ENCODE results near the gene CCDC192.

Gene CCDC192

DNA sequence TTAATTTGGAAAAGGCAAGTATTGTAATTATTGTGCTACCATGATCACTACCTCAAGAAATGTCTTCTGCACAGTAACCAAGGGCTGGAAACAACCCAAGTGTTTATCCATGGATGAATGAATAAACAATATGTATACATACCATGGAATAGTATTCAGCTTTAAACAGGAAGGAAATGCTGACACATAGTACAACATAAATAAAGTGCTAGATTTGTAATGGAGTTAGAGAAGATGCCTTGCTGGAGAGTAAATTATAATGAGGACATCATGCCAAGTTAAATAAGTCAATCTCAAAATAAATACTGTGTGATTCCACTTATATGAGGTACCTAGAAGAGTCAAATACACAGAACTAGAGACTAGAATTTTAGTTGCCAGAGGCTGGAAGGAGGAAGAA is 160.0 kb downstream of the CCDC192 start:
- H3K4me3 ChIP-seq (ENCODE audit: low read length): no peak overlapping the region
- DNase-seq (ENCODE audit: low read depth, low spot score): no peak

DNA sequence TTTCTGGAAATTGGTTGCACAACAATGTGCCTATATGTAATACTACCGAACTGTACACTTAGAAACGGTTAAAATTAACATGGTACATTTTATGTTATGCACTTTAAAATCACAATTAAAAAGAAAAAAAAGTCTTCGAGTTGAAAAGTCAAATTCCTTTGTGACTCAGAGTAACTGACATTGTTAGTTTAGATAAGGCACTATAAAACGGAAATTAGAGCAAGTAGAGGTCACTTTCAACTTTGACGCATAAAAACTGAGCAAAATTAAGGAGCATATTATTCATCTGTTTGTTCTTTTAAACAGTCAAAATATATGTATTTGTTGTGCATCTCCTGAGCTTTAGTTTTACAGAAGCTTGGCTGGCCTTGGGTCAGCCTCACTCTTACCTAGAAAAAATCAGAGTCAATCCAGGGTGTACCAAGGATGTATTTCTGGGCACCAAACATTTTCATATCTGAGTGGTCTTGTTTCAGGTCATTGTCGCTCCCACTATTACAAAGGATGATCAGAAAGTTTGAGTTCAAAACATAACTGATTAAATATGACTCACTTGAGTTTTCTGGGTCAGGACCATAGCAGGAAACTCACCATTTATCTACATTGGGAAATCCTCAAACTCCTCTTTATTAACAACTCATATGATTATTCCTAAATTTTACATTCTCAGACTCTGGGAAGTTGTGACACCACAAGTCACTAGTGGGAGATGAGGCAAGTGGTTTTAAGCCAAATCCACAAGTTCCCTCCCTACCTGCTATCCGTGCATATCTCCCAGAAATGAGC is 160.6 kb downstream of the CCDC192 start:
- DNase-seq (ENCODE audit: low read depth, low spot score): no peak
- no peak overlapping the region for H3K4me3 ChIP-seq (ENCODE audit: low read length)

DNA sequence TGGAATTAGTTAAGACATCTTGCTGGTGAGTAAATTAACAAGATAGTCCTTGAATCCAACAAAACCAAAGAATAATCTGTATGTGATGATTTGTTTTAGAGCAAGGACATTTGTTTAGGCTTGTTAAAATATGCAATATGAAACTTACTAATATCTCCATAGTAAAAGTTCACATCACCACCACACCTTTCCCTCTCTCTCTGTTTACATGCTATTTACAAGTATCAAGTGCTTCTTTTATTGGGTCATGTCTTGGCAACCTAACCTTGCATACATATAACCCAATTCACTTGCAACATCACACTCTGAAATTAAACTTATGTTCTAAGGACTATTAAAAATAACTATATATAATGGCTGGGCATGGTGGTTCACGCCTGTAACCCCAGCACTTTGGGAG is 161.3 kb downstream of the CCDC192 start:
- no peak overlapping the region for H3K4me3 ChIP-seq (ENCODE audit: low read length)
- no peak for DNase-seq (ENCODE audit: low read depth, low spot score)

DNA sequence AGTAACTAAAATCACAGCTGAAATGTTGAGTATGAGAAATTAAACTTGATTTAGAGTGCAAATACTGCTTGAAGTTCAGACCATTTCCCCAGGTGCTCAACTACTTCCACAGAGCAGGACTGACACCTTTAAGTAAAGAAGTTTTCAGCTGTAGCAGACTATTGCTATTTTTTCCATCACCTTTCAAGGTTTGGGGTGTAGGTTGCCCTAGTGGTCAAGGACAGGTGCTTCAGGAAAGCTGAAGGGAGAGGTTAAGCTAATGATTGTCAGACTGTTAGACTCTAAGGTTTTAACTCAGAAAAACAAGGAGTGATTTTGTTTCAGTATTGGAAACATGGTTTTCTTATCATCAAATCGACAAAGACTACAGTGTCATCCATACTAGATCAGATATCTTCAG is 162.1 kb downstream of the CCDC192 start:
- DNase-seq (ENCODE audit: low read depth, low spot score): no peak
- H3K4me3 ChIP-seq (ENCODE audit: low read length): no peak overlapping the region

DNA sequence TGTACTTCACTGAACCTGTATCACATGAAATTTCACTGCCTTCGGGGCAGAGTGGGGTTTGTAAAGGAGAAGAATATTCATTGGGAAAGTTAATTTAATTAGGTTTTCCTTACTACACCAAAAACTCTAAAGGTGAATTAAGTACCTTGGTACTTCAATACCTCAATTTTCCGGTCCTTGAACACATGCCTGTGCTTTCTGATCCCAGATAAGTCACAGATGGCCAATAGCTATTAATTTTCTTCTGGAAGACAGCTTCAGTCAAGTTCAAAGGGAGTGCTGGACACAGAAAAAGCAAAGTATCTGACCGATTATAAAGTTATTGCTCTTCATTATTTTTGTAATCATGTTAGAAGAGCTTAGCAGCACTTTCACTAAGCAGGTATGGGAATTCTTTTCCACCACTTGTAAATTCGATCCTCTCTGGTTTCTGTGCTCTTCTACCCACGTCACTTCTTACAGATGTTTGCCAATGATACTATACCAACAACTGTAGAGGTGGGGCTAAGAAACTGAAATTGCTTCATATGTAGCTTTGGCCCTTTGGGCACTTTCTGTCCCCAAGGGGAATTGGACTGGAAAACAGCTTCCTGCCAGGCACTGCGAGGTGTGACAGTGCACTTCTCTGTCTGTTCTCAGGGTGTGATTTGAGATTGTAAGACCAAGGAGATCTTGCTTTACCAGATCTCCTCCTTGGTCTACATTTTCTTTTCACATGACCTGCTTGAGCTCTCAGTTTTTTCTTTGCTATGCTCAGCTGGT is 164.0 kb downstream of the CCDC192 start:
- H3K4me3 ChIP-seq (ENCODE audit: low read length): no peak overlapping the region
- no peak for DNase-seq (ENCODE audit: low read depth, low spot score)

DNA sequence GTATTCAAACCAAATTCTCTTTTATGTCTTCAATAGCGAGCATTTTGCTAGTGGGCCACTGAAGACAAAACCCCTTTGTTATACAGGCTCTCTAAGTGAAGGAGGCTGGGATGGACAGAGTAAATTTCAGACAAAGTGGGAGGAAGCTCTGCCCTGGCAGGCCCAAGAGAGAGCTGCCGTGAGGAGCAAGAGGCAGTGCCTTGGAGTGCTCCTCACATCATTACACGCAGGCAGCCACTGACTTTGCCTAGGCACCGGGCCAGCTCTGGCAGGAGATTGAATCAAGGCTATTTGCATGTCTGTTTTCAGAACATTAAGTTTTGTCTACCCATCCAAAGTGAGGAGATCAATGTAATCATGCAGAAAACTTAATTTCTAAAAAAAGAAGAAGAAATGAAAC is 167.7 kb downstream of the CCDC192 start:
- no peak for DNase-seq (ENCODE audit: low read depth, low spot score)
- H3K4me3 ChIP-seq (ENCODE audit: low read length): no peak overlapping the region

DNA sequence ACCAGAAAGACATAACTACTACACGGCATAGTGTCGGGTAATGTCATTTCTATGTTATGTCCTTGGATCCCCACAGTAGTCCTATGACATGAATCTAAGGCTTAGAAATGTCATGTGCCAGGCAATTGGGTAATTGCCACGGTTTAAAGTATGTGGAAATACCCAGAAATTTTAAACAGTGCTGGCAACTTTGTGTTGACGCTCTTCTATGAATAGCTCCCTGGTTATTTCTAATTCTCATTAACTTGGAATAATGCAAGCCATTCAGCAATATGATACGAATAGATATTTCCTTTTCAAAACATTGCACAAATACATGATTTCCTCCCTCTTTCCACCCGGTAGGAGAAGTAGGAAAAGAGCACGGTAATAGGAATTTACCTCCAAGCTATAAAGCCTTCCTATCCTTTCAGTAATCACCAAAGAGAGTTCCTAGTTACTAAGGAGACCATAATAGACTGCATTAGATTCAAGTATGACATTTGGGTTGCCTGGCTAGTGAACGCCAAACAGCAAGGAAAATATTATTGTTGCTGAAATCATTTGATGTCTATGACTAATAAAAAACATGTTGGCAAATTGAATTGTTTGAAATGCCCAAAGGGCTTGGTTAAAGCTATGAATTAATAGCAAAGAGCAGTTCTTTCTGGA is 168.4 kb downstream of the CCDC192 start:
- no peak for DNase-seq (ENCODE audit: low read depth, low spot score)
- no peak overlapping the region for H3K4me3 ChIP-seq (ENCODE audit: low read length)

DNA sequence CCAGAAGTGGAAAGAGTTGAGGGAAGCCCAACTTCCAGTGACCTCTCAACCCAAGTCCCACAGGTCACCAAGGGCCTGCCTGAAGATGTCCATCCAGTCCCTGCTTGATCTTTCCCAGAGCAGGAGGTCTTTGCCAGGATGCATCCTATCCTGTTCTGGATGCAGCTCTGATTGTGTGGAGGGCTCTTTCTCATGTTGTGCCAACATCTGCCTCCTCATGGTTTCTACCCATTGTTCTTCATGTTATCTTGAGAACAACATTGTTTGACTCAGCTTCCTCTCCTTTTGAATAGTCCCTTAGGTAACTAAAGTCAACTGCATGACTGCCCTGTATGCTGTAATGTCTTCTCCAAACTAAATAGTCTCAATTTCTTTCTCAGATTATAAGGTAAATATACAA is 169.3 kb downstream of the CCDC192 start:
- H3K4me3 ChIP-seq (ENCODE audit: low read length): no peak overlapping the region
- DNase-seq (ENCODE audit: low read depth, low spot score): no peak

DNA sequence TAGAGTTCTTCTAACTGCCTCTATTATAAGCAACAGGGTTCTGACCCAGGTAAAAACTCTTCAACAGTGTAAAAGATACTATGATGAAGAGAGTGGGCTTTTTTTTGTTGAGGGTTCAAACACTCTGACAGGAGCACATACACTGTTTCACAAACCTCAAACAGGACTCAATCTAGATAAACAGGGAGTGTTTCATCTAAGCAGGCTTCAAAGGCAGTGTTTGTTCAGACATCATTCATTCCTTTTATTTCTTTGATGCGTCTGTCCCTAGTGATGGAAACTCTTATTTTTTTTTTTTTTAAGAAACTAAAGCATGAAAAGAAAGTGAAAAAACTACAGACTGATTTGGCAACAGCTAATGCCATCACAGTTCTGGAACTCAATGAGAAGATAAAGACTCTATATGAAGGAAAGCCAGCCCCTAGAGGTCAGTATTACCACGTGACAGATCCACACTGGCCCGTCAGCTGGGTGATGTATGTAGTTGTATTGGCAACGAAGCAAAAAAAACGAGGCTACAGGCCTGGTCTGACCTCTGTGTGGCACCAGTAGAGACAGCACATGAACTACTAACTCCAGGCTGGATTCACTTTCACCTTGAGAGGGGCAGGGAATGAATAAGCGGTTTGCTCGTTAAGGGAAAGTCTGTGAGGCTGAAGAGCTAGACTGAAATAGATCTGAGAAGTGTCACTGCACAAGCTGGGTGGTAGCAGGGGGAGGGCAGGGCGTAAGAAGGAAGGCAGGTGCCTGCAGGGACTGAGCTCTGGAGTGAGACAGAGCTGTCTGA is 172.2 kb downstream of the CCDC192 start:
- no peak overlapping the region for H3K4me3 ChIP-seq (ENCODE audit: low read length)
- DNase-seq (ENCODE audit: low read depth, low spot score): peak; percentile 47

DNA sequence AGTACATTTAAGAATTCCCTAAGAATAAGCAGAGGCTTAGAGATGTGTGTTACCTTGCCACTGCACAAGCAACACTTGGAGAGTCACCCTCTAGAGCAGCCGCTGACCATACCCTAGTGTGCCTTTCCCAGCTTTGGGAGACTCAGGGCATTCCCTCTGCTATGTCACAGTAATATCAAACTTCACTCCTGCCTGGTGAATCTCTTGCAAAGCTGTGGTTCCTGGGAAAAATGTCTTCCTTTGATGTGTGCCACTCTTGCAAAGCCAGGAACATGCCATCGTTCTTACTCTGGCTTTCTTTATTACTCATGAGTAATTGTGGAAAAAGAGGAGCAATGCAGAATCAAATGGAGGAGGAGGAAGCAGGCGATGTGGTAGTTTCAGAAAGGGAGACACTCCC is 173.2 kb downstream of the CCDC192 start:
- no peak for DNase-seq (ENCODE audit: low read depth, low spot score)
- H3K4me3 ChIP-seq (ENCODE audit: low read length): no peak overlapping the region

DNA sequence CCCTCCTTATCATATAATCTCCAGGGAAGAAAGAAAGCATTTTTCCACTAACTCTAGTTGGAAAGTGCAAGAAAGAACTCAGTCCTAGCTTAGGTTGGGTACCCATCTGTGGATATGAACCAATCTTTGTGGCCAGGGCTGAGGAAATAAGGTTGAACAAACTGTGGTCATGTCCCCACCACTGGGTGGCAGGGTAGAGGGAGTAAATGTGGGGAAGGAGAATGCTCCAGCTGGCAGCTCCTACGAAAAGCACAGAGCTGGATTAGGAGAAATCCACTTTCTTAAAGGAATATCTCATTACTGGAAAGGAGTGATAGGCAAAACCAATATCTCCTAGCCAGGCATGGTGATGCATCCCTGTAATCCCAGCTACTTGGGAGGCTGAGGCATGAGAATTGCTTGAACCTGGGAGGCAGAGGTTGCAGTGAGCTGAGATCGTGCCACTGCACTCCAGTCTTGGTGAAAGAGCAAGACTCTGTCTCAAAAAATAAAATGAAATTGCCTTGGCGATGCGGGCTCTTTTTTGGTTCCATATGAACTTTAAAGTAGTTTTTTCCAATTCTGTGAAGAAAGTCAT is 175.1 kb downstream of the CCDC192 start:
- no peak overlapping the region for H3K4me3 ChIP-seq (ENCODE audit: low read length)
- peak; percentile 21 for DNase-seq (ENCODE audit: low read depth, low spot score)

DNA sequence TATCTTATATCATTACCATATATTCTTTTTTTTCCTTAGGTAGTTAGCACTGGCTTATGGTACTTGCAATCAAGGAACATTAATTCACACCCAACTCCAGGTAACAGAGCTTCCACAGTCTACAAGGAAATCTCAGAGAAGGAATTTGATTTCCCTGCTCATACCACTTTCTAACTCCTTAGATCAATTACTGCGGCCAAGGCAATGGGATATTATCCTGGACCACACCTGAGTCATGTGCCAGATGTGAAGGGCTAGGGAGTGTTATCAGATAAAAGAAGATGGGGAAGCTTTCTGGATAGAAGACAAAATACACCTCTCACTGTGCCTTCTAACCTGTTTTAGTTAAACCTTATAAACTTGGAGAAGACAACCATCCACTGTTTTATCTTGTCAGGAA is 181.2 kb downstream of the CCDC192 start:
- DNase-seq (ENCODE audit: low read depth, low spot score): no peak

DNA sequence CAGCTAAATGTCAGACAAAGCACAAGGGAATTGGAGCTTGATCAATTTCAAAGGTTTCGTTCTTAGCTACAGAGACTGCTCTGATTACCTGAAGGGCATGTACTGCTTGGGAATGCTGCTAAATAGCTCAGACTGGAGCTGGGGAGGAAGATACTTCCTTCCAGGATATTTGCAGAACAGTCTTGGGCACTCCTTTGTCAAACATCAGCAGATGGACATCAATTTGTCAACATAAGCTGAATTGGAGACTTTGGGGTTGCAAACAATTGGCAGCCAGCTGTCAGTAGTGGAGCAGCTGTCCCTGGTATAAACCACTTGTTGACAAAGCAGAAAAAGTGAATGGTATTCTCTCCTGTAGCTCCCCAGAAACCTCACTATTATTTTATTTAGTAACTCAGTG is 182.0 kb downstream of the CCDC192 start:
- no peak for DNase-seq (ENCODE audit: low read depth, low spot score)
- no peak overlapping the region for H3K4me3 ChIP-seq (ENCODE audit: low read length)

More for the DNA sequence above, 181.2 kb downstream of the CCDC192 start:
- H3K4me3 ChIP-seq (ENCODE audit: low read length): no peak overlapping the region

DNA sequence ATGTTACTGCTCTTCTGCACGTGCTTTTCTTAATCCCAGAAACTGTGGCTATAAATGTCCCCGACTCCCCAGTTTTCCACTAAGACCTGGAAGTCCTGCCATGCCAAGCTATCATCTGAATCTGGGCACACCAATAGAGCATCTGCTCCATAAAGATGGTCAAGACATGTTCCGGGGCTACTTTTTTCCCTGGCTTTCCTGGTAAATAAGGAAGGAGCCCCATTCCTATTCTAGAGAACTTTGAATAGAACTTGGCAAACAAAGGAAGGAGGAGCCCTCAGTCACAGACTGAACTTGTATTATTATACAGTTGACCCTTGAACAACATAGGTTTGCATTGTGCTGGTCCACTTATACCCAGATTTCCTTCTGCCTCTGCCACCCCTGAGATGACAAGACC is 182.9 kb downstream of the CCDC192 start:
- DNase-seq (ENCODE audit: low read depth, low spot score): no peak

DNA sequence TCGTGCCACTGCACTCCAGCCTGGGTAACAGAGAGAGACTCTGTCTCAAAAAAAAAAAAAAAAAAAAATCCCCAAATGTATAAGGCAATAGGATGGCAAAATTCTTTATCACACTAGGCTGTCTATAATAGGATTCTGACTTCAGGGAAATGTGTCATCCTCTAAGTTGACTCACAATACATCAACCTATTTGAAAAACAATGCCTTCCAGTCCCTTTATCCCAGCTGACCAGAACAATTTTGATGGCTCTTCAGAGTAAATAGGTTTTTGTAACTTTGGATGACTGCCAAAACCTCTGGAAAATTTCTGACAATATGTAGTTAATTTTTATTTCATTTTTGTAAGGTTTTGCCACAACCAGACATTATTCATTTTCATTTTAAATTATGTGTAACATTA is 184.1 kb downstream of the CCDC192 start:
- no peak overlapping the region for H3K4me3 ChIP-seq (ENCODE audit: low read length)
- no peak for DNase-seq (ENCODE audit: low read depth, low spot score)

More for the DNA sequence above, 182.9 kb downstream of the CCDC192 start:
- H3K4me3 ChIP-seq (ENCODE audit: low read length): no peak overlapping the region

DNA sequence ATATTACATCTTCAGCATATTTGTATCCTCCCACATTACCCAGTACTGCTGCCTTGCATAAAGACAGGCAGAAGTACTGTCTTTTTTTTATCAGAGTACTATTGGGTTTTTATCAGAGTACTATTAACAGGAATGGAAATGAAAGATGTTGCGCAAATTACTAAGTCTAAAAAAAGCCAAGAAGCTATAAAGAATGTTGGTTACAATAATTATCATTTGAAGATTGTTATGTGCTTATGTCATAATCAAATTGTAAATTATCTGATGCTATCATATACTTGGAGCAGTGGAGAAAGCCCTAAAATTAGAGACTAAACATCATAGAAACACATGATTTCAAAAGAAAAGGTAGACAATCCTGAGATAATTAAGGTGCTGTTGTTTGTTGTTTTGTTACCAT is 188.8 kb downstream of the CCDC192 start:
- no peak overlapping the region for H3K4me3 ChIP-seq (ENCODE audit: low read length)
- DNase-seq (ENCODE audit: low read depth, low spot score): no peak

DNA sequence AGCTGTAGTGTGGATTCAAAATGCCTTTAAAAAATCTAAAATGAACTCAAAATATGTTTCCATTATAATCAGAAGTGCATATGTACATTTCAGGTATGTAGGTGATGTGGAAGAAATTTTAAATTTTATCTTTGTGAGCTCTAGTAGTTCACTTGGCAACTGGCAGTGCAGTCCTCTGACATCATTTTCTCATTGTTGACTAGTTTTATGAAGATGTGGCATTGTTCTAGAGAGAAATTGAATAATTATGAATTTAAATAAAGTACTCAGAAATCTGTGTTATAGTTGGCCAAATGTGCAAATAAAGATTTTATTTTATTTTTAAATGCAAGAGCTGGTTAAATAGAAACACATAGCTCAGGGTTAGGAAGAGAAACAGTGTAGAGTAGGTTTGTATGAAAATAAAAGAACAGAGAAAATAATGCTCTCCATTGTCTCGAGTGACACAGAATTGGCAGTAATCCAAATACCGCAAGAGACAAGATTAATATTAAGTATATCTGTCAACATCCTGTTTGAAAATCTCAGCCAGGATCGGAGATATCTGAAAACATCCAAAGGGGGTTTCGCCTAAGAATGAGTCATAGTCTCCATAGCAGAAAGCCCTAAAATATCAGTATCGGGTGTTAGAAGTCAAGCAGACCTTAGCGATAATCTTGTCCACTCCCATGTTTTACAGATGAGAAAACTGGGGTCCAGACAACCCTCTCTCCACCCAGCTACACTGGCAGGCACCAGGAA is 189.4 kb downstream of the CCDC192 start:
- peak; percentile 25 for DNase-seq (ENCODE audit: low read depth, low spot score)
- H3K4me3 ChIP-seq (ENCODE audit: low read length): no peak overlapping the region

DNA sequence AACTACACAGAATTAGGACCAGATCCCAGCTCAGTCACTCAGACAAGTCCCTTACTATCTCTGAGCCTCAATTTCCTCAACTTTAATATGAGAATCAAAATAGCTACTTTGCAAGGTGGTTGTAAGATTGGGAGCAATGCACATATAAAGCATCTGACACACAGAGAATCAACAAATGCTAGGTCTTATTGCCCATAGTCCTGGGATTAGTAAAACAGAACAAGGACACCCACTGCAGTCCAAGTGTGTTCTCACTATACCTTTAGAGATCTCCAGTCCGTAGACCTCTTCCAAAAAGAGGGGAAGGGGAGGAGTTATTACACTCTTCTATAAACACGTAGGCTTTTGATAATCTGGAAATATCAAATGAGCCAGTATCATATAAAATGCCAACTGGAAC is 190.0 kb downstream of the CCDC192 start:
- no peak for DNase-seq (ENCODE audit: low read depth, low spot score)
- no peak overlapping the region for H3K4me3 ChIP-seq (ENCODE audit: low read length)
